Stimulated activated CD4-positive, alpha-beta T cell treated with anti-CD3 and anti-CD28 coated beads, Interleukin-1b, Interleukin-23, amount 100 ng/mL, for 1 hour (primary cell): ENCODE results near the gene AKAP13.
"Not testable (repeated sequence)": the region's sequence is repeated elsewhere in the genome, so short reads cannot be mapped to it uniquely, and the experiment has no call there.

ENCODE experiments used
- DNase-seq, 2 donors: peaks; one replicate each; pipeline ENCODE4 v3.0.0-alpha.2; 2020; ENCODE audit warnings: low read depth in 2 of 2

The AKAP13 gene

DNA sequence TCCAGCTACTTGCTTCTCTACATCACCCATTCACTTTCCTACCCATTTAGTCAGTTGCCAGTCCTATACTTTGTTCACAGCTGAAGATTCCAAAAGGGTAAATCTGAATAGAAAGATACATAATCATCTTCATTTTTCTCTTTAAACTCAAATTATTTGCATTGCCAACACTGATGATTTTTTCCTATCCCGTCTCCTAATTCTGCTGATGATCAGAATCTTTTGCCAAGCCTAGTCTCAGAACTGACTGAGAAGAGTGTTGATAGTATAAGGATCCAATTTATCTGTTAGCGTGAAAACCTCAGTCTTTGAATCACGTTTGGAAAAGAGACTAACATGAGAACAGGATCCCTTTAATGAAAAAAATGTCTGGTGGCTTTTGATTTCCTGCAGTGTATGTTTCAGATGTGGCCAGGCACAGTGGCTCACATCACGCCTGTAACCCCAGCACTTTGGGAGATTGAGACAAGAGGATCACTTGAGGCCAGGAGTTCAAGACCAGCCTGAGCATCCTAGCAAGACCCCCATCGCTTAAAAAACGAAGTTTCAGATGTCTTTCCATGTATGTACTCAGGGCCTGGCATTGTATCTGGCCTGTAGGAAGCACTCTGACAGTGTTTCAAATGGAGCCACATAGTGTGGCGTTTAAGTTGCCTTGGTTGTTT is 244.9 kb downstream of the AKAP13 start:
- no peak for DNase-seq

DNA sequence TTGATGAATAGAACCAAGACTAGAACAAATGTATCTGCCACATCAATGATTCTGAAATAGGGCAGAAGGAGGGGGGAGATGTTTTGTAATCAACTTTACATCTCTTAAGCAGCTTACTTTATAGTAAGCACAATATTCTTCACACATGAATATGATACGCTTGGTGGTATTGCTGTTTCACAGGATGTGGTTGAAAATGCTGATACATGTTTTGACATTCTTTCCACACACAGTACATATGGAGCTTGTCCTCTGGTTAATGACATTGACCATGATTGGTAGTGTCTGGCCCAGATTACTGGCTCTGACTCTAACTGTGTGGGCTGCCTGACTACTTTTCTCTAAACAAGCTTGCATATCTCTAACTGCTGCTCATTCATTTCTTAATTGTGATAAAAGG is 245.5 kb downstream of the AKAP13 start:
- DNase-seq, result no peak

DNA sequence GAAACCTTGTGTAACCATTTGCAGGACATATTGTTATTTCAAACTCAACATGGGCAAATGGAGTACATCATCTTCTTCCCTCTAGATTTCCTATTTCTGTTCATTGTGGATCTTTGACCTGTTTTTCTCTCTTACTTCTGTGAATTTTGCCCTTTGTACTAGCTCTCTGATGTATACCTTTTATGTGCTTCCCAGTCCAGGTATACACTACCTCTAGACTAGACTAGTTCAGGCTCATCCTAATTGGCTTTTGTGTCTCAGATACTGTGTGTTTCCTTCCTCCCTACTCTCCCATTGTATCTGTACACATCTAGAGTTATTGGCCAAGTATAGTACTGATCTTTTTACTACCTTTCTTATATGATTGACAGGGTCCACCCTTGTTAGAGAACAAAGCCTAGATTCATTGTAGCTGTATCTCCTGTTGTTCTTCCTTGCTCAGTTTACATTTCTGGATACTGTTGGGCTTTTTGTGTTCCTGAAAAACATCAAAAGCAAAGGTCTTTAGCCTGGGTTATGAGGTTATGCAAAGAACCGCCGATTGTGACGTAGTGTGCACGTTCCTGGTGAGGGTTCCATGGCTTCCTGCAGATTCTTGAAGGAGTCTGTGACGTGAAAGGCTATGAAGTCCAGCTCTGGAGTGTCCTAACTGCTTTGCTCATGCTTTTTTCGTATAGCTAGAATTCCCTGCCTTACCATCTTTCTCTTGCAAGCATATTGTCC is 247.0 kb downstream of the AKAP13 start:
- DNase-seq, result no peak

DNA sequence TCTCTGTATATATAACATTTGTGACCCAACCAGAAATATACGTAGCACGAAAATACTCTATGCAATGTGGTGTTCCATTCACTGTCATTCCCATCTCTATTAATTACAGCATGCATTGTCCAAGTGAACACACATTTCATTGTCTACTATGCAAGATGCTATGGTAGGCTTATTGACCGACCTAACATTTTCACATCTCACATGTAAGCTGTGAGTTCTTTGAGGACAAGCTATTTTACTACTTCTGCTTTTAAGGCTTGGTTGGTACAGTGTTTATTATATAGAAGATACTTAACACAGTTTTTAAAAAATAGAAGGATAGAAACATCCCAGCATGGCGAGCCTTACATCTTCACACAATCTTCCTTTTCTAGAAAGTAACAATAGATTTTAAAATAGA is 249.9 kb downstream of the AKAP13 start:
- no peak for DNase-seq

DNA sequence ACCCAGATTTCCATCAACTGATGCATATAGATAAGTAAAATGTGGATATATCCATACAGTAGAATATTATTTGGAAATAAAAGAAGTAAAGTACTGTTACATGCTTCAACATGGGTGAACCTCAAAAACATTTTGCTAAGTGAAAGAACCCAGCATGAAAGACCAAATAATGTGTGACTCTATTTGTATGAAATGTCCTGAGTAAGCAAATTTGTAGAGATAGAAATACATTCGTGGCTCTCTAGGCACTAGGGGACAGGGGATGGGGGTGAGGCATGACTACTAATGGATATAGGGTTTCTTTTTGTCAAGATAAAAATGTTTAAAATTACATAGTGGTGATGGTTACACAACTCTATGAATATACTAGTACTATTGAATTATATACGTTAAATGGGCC is 250.6 kb downstream of the AKAP13 start:
- no peak for DNase-seq

DNA sequence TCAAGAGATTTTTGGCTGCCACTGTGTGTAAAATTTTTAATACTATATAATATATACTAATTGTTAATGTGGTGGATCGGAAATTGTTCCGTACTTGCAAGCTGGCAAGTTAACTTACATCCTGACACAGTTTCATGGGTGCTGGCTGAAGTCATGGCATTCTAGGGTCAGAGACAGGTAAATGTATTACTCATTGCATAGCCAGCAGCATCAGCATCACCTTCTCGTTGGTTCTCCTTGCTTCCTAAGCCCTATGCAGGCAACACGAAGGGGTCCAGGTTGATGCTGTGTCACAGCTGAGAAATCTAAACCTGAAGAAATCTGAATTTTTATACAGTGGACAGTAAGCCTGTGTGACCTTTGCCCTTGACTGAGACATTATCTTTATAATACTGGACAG is 251.6 kb downstream of the AKAP13 start:
- DNase-seq, result no peak

DNA sequence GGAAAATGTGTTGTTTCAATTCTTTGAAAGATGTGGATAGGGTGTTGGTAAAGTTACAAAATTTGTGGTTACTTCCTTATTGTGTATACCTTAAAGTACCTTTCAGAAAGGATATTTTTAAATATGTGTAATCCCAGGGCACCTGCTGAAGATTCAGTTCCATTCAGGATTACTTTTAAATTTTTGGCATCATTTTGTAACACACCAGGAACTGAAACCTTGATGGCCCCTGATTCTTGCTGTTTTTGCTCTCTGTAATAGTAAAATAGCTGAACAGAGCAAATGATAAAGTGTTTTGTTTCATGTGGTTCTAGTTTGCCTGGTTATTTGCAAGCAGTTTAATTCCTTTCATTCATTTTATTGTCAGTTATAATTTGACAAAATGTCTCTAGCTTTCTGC is 253.5 kb downstream of the AKAP13 start:
- DNase-seq, result no peak

DNA sequence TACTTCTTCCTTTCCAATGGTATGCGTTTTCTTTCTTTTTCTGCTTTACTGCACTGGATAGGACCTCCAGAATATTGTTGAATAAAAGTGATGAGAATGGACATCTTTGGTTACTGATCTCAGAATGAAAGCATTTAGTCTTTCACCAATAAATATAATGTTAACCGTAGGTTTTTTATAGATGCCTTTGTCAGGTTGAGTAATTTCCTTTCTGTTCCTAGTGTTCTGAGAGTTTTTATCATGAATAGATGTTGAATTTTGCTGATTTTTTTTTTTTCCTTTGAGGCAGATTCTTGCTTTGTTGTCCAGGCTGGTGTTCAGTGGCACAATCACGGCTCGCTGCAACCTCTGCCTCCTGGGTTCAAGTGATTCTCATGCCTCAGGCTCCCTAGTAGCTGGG is 255.9 kb downstream of the AKAP13 start:
- no peak for DNase-seq

DNA sequence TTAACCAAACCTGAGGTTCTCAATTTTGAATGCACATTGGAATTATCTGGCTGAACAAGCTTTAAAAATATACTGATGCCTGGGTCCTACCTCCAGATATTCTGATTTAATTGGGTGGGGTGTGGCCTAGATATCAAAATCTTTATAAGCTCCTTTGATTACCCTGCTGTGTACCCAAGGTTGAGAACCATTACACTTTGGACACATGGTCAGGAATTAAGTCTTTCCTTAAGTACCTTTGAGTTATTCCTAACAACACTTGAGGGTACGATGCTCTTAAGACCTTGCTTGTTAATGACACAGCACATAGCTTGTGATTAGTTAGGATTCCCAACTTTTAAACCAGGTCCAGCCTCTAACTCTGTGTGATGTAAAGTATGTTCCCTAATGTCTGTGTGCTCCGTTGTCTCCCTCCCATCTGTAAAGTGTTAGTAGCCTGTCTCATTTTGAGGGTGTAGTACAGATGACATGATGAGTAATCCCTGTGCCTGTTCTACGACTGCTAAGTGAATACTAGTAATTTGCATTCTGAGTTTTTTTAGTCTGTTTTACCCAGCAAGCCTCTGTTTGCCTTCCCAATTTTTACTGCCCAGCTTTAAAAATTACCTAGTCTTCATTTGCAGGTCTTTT is 259.5 kb downstream of the AKAP13 start:
- DNase-seq, result no peak

DNA sequence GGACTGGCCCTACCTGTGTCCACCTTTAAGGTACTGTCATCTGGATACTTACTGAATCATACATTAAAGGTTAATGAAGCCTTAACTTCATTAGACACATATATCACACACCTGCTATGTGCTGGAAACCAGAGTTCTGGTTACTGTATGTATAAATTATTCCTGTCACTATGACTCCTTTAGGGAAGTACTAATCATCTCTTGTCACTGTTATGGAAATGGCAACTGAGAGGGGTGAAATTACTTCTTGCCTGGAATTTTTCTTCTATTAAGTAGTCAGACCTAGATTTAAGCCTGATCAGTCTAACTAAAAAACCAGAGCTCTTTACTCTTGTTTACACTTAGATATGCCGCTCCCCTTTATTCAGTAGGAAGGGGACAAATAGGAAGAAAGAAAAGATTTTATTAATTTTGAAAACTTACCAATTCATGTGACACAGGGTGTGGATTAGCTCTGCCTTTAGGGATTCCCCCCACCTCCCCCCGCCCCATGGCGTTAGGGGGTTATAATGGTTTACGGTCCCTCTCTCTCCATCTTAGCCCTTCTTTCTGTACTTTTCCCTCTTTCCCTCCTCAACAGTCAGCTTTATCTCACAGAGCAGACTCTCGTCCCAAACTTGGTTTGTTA is 261.8 kb downstream of the AKAP13 start:
- no peak for DNase-seq

DNA sequence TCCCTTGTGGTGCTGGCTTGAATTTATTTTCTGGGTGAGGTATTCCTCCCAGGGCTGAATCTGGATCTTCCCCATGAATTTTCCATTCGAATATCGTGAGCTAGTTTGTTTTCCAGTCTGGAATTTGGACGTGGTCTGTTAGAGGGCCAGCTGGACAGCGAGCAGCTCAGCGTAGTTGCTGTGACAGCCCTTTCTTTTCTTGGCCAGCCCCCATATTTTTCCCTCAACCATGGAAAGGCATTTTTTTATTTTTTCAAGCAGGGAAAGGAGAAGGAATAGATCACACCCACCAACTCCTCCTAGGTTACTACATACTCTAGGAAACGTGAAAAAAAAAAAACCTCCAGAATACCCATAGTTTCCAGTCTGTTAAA is 262.3 kb downstream of the AKAP13 start:
- DNase-seq, result no peak

DNA sequence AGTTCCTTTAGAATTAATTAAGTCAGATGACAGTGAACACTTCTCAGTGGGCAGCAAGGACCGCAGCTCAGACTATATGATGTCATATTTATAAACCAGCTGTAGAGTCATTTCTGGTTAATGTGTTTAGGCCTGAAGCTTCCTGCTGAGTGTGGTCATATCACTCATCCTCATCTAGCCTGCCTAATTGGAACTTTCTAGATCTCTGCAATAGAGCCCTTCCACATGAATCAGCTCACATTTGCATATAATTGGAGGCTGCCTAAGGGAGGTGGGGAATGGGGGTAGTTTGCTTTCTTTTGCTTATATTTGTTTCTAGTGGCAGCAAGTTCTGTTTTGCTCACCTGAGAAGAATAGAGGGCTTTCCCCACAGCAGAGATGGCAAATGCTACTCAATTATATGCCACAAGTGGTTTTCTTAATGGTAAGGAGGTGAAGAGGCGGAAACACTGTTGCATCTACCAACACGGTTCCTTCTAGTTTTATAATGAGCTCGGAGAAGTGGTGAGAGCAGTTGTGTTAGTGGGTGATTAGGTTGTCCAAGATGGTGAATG is 266.2 kb downstream of the AKAP13 start:
- no peak for DNase-seq

DNA sequence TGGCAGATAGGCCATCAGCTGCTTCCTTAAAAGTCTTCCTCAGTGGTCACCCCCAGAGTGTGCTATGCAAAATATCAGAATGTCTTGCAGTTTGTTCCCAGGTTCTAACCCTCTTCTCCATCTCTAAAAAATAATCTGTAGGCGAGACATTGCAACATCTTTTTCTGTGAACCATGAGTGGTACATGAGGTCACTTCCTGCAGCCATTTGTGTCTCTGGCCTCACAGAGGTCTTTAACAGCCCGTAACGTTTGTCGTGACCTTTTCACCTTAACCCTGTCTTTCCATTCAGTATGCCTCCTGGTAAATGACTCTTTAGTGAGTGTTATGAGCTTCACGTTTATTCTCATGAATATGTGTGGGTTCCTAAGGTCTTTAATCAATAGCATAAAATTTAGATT is 269.0 kb downstream of the AKAP13 start:
- no peak for DNase-seq

DNA sequence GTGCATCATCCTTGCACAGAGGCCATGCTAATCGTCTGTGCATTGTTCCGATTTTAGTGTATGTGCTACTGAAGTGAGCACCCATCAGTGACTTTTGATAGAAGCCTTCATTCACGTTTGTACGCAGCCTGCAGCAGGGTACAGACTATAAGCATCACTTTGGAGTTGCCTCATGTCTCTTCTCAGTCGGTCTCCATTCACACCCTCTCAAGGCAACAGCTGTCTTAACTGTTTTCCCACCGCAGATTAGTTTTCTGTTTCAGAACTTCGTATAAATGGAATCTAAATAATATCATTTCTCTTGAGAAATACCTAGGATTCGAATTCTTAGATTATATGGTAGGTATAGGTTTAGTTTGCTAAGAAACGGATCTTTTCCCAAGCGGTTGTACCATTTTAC is 271.1 kb downstream of the AKAP13 start:
- DNase-seq, result no peak

DNA sequence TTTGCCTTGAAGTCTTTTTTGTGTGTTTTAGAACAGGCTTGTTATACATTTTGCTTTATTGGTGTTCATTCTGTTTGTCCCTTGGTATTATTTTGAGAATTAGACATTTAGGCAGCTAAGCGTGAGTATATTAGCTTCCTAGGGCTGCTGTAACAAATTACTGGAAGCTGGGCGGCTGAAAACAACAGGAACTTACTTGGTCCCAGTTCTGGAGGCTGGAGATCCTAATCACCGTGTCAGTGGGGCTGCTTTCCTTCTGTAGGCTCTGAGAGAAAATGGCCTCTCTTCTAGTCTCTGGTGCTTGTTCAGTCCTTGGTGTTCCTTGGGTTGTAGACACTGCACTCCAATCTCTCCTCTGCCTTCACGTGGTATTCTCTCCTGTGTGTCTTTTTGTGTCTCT is 272.1 kb downstream of the AKAP13 start:
- no peak for DNase-seq

DNA sequence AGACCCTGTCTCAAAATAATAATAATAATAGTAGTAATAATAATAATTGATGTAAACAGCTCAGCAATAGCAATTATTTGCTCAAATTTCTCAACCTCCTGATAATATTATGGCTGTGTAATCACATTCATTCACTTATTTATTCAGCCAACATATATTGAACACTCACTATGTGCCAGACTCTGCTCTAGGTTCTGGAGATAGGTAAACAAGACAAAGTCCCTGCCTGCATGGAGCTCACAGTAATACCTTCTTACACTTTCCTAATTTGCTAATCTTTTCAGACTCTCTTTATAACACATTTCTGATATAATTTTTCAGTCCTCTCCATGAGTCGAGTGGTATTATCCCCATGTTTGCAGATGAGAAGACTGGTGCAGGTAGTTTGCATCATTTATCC is 276.7 kb downstream of the AKAP13 start:
- no peak for DNase-seq

DNA sequence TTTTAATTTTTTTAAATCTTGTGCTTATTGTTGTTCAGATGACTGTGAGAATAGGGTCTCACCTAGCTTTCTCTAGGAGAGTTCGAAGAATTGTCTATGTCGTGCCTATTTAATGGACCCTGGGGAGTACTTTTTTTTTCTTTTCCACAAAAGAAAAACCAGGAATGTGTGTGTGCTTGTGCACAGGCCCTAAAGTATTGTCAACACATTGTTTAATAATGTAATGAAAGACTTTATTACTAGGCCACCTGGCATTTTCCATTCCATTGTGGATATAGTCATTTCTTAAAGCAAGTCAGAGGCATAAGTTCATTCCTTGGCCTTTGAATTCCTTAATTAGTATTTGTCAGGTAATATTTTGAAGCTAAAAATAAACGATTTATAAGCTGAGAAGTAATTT is 278.4 kb downstream of the AKAP13 start:
- no peak for DNase-seq

DNA sequence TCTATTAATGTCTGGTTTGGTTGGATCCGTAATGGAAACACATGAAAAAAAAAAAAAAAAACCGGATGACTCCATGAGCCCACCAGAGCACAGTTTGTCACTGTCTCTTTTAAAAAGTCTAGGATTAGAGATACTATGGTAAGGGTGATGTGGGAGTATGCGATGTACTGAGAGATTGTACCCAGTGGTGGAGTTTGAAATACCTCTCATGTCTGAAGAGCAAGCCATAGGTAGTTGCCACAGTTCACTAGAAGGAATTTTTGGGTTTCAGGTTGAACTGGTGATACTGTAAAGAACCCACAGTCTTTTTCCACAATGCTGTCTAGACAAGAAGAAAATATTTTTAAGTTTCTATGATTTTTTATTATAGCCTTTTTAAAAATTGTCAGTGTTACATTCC is 281.5 kb downstream of the AKAP13 start:
- no peak for DNase-seq

DNA sequence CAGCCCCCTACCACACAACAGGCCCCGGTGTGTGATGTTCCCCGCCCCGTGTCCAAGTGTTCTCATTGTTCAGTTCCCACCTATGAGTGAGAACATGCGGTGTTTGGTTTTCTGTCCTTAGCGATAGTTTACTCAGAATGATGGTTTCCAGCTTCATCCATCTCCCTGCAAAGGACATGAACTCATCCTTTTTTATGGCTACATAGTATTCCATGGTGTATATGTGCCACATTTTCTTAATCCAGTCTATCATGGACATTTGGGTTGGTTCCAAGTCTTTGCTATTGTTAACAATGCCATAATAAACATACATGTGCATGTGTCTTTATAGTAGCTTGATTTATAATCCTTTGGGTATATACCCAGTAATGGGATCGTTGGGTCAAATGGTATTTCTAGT is 285.3 kb downstream of the AKAP13 start:
- DNase-seq, result not testable (repeated sequence)

DNA sequence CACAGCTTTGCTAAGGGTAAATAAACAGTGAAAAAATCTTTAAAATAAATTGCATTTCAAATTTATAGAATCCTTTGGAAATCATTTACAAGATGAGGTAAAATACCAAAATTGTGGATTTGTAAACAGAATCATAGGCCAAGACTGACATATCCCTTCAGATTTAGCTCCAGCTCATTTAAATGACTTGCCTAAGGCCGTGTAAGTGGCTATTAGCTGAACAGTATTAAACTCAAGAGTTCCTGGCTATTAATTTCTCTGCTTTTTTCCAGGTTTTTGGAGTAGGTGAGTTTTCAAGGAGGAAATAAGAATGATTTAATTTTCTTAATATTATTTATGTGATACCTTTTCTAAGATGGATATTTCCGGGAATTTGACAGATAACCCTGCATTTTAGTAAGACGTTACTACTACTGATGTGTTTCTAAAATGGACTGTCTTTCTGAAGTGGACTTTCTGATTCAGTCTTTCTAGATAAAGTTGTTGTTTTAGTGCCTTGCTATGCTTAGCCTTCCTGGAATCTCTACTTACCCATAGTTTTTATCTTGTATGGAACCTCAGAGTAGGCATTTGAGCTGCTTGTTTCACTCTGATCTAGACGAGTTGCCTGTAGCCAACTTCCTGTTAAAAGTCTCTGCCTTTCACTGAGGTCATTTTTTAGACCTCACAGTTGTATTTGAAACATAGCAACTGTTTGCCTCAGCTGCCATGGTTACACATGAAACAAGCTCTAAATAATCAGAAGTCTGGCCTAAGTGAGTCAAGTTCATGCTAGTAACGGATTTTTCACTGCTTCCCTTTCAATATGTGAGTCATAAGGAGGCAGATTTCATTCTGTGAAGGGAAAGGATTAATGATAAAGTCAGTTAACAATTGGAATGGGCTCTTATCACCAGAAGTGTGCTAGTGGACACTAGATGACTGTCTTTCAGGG is 287.4 kb downstream of the AKAP13 start:
- peak in 1 of 2 donors; percentile 7 for DNase-seq

DNA sequence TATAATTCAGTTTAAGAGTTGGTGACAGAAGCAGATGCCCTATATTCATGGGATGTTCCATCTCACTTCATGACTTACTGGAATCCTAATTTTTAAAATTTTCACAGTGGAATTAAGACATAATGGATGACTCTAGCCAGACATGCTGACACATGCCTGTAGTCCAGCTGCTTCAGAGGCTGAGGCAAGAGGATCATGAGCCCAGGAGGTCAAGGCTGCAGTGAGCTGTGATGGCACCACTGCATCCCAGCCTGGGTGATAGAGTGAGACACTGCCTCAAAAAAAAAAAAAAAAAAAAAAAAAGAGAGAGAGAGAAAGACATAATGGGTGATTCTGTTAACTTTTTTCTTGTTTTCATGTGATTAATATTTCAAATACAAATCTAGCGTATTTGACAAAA is 290.8 kb downstream of the AKAP13 start:
- DNase-seq, result no peak
